Type B pancreatic cell (in vitro differentiated cells): ENCODE measurements around the gene ELL3. TPM values are rescaled to one million over a fixed set of nuclear protein-coding genes. Genes with fewer than 3 reads are reported as not detected.
"Not testable (repeated sequence)": the region's sequence is repeated elsewhere in the genome, so short reads cannot be mapped to it uniquely, and the experiment has no call there.

Experiments used
- DNase-seq: peaks from one replicate; pipeline ENCODE4 v3.0.0; 2021; ENCODE audit warnings: mixed read lengths; ENCODE audit not compliant: unreplicated experiment; ENCODE audit errors: extremely low spot score
- H3K27ac Mint-ChIP-seq: 2 replicates; pipeline ENCODE4 v1.8.0; 2021; ENCODE audit warnings: mild to moderate bottlenecking, mixed read lengths
- H3K27me3 Mint-ChIP-seq: 2 replicates; pipeline ENCODE4 v1.8.0; 2021; ENCODE audit warnings: mixed read lengths
- H3K36me3 Mint-ChIP-seq: 2 replicates; pipeline ENCODE4 v1.8.0; 2021; ENCODE audit warnings: mixed read lengths
- H3K4me1 Mint-ChIP-seq: one replicate; pipeline ENCODE4 v1.8.0; 2021; ENCODE audit warnings: mixed read lengths; ENCODE audit not compliant: unreplicated experiment
- H3K4me3 Mint-ChIP-seq: 2 replicates; pipeline ENCODE4 v1.8.0; 2021; ENCODE audit warnings: mild to moderate bottlenecking, mixed read lengths
- H3K9me3 Mint-ChIP-seq: 2 replicates; pipeline ENCODE4 v1.8.0; 2021; ENCODE audit warnings: mixed read lengths
- total RNA-seq: library from RNA; stranded (reverse); gene quantifications from 2 replicates; pipeline ENCODE4 v1.2.1, GENCODE V29; 2021; ENCODE audit warnings: low replicate concordance
- TF ChIP-seq, protein P1 (sequence below): fragments of 200-600 bp; sonication (generic); conservative IDR thresholded peaks from 2 replicates; pipeline ENCODE4 v1.5.0; 2021; ENCODE audit warnings: antibody characterized with exemption, mild to moderate bottlenecking

ELL3 gene
- total RNA-seq, 1 donor from 2014 or later = 4.1 TPM

DNA sequence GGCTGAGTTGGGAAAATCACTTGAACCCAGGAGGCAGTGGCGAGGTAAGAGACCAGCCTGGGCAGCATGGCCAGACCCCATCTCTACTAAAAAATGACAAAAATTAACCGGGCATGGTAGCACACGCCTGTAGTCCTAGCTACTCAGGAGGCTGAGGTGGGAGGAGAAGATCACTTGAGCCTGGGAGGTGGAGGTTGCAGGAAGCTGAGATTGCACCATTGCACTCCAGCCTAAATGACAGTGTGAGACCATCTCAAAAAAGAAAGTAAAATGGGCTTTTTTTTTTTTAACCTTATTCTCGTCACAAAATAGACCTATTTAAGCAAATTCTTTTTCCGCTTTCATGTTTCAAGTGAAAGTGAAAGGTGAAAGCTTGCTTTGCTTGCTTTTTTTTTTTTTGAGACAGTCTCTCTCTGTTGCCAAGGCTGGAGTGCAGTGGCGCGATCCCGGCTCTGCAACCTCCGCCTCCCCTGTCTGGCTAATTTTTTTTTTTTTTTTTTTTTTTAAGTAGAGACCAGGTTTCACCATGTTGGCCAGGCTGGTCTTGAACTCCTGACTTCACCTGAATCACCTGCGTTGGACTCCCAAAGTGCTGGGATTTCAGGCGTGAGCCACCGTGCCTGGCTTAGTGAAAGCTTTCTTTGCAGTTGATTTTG, 26.9 kb downstream of the ELL3 start:
- no peaks in the 10 kb centered on the region for H3K27me3 Mint-ChIP-seq
- H3K27ac Mint-ChIP-seq = peak overlapping the region; percentile 59
- TF ChIP-seq, protein P1, sequence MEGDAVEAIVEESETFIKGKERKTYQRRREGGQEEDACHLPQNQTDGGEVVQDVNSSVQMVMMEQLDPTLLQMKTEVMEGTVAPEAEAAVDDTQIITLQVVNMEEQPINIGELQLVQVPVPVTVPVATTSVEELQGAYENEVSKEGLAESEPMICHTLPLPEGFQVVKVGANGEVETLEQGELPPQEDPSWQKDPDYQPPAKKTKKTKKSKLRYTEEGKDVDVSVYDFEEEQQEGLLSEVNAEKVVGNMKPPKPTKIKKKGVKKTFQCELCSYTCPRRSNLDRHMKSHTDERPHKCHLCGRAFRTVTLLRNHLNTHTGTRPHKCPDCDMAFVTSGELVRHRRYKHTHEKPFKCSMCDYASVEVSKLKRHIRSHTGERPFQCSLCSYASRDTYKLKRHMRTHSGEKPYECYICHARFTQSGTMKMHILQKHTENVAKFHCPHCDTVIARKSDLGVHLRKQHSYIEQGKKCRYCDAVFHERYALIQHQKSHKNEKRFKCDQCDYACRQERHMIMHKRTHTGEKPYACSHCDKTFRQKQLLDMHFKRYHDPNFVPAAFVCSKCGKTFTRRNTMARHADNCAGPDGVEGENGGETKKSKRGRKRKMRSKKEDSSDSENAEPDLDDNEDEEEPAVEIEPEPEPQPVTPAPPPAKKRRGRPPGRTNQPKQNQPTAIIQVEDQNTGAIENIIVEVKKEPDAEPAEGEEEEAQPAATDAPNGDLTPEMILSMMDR = no peak
- H3K36me3 Mint-ChIP-seq = peaks cover 23% of the 10 kb centered on the region
- peaks cover 20% of the 10 kb centered on the region for H3K4me1 Mint-ChIP-seq
- no peak for DNase-seq
- H3K4me3 Mint-ChIP-seq = peak overlapping the region; percentile 25
- H3K9me3 Mint-ChIP-seq = no peaks in the 10 kb centered on the region

DNA sequence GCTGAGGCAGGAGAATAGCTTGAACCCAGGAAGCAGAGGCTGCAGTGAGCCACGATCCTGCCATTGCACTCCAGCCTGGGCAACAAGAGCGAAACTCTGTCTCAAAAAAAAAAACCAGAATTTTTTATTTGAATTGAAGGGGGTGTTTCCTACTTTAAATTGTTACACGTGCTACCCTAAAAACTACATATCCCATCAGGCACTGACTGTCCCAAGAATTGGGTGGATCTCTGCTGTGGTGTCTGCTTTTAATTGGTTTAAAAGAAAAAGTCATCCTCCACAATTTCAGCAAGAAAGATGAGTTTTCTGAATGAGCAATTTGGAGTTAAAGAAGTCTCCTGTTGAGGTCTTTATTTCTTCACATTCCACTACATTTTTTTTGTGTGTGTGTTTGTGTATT, 28.4 kb downstream of the ELL3 start:
- no peak for DNase-seq
- Mint-ChIP-seq H3K4me3 (peak overlapping the region; percentile 98), H3K27me3 (no peaks in the 10 kb centered on the region), H3K27ac (peak overlapping the region; percentile 97), H3K4me1 (peaks cover 20% of the 10 kb centered on the region), H3K36me3 (peaks cover 23% of the 10 kb centered on the region), H3K9me3 (no peaks in the 10 kb centered on the region)
- TF ChIP-seq, protein P1 = no peak

DNA sequence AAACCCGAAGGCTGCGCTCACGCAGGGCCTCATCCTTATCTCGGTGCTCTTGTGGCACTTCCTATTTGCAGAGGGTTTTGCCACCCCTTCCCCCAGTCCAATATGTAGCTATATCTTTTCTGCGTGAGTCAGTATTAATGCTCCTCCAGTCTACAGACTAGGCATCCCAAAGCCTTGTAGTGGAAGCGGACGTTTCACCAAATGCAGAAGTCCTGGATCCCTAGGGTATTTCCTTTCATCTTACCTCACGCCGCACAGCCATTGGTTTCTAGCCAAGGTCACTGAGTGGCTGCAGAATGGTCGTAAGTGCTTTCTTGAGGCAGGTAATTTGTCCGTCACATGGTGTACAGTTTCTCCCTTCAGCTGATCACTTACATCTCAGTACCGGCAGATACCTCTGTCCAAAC, 29.9 kb downstream of the ELL3 start:
- not testable (repeated sequence) for H3K27me3 Mint-ChIP-seq, H3K9me3 Mint-ChIP-seq, DNase-seq
- H3K27ac Mint-ChIP-seq = peak overlapping the region; percentile 97
- H3K4me1 Mint-ChIP-seq = peaks cover 17% of the 10 kb centered on the region
- H3K4me3 Mint-ChIP-seq = peak overlapping the region; percentile 98
- H3K36me3 Mint-ChIP-seq = peaks cover 19% of the 10 kb centered on the region

DNA sequence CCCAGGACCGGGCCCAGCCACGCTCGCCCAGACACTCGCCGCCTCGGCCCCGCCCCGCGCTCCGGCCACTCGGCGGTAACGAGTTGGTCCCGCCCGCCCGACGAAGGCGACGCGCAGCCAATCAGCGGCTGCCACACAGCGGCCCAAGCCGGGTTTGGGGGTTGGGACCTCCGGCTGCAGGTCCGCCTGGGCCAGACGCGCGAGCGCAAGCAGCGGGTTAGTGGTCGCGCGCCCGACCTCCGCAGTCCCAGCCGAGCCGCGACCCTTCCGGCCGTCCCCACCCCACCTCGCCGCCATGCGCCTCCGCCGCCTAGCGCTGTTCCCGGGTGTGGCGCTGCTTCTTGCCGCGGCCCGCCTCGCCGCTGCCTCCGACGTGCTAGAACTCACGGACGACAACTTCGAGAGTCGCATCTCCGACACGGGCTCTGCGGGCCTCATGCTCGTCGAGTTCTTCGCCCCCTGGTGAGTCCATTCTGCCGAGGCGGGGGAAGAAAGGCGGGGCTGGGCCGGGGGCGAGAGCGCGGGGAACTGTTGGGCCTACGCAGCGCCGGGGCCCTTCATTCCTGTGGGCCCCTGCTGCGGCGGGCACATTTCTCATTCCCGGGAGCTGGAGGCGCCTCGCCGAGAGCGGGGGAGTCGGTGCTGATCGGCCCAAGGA, 30.4 kb downstream of the ELL3 start, which contains the start of gene PDIA3:
Gene PDIA3 (plus strand): TSS at position 194 of the 658 bp plus-strand sequence. CDS start 102 bp downstream, at position 296.
- peak within 1 kb of the TSS; percentile 97 for H3K27ac Mint-ChIP-seq
- DNase-seq = peak; percentile 95

DNA sequence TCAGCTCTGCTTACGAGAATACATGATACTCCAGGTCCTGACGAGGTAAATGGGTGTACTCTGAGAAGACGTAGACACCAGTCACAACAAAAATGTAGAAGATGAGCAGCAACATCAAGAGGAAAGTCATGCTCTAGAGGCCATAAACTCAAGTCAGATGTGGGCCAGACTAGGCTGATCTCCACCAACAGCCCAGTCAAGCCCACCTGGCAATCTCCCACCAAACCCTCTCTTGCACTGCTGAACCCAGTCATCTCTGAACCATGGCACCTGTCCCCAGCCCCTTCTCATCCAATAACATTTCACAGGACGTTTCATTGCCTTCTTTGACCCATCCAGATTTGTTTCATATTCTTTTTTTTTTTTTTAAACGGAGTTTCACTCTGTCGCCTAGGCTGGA, 41.4 kb downstream of the ELL3 start:
- no peak overlapping the region for H3K27ac Mint-ChIP-seq
- no peak for DNase-seq
- no peaks in the 10 kb centered on the region for H3K36me3 Mint-ChIP-seq
- no peak overlapping the region for H3K4me3 Mint-ChIP-seq
- H3K9me3 Mint-ChIP-seq = no peaks in the 10 kb centered on the region
- TF ChIP-seq, protein P1 = no peak
- H3K27me3 Mint-ChIP-seq = no peaks in the 10 kb centered on the region
- no peaks in the 10 kb centered on the region for H3K4me1 Mint-ChIP-seq

More for the DNA sequence above, 30.4 kb downstream of the ELL3 start, which contains the start of gene PDIA3:
- Mint-ChIP-seq H3K36me3 (peaks cover 17% of the 10 kb centered on the region), H3K4me3 (peak within 1 kb of the TSS; percentile 98), H3K4me1 (peaks cover 14% of the 10 kb centered on the region)
- not testable (repeated sequence) for H3K27me3 Mint-ChIP-seq, H3K9me3 Mint-ChIP-seq
- TF ChIP-seq, protein P1 = peak; percentile 53

DNA sequence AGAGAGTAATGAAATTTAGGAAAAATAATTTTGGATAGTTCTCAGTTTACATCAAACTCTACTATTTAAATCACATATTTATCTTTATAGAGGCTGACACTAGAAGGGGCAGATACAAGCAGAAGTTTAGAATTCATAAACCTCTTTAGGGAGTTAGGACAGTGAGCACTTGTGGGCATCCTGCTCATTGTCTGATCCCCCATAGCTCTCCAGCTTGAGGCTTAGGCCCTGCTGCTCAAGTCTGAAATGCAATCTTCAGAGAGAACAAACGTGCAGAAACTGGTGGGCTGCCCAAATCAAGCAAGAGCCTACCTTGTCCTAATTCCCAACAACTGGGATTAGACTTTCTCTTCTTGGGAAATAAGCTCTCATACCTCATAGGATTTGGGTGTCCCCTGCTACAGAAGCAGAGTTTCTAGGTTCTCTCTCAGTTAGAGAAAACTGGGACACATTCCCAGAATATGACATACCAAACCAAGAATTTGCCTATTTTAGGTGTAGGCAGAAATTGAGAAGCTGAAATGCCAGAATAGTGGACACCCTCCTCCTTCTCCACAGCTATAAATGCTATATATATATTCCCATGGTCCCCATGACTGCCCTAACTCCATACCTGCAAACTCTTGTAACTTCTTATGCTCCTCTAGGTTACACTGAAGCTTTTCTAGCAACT, 48.6 kb downstream of the ELL3 start:
- not testable (repeated sequence) for H3K36me3 Mint-ChIP-seq, H3K4me3 Mint-ChIP-seq, H3K9me3 Mint-ChIP-seq, H3K27ac Mint-ChIP-seq, H3K4me1 Mint-ChIP-seq, H3K27me3 Mint-ChIP-seq, DNase-seq

DNA sequence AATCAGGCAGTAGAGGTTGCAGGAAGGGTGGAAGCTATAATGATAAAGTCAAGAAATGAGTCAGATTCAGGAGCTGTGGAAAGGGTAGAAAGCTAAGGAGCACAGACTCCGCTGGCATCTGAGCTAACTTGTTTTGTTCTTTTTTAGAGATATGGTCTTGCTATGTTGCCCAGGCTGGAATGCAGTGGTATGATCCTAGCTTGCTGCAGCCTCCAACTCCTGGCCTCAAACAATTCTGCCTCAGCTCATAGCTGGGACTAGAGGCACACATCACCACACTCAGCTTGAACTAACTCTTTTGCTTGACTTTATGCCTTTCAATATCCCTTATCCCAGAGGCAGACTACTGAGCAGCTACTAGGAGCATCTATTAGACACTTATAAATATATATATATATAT, 50.5 kb downstream of the ELL3 start:
- H3K27ac Mint-ChIP-seq, H3K9me3 Mint-ChIP-seq, H3K36me3 Mint-ChIP-seq, H3K27me3 Mint-ChIP-seq, DNase-seq, H3K4me3 Mint-ChIP-seq, H3K4me1 Mint-ChIP-seq: not testable (repeated sequence)
